ENCODE measurements around the gene TEX13D.

TEX13D gene

DNA sequence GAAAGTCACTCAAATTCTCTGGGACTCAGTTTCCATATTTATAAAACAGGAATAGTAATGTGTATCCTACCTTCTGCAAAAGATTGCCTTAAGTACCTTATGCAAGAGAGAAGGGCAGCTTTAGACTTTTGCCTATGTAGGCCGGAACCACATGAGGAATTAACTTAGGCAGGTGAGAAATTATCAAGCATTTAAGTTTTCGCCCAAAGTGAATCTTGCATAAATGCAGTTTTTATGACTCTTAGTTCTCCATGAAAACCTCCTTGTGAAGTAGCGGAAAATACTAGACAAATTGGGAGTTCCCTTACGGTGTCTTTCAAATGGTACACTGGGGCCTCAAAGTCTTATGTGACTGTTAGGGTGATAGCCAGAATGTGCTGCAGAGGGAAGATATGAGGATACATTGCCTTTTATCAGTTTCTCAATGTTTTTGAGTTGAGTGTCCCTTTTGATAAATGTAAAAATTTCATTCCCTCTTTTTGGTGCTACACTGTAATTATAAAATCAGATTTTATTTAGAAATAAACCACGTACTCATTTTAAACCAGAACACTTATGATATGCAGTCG lies 16.5 kb downstream of the TEX13D start:
- Histone ChIP-seq H3K27ac (ENCODE audit: low read depth, low read length) (no peak overlapping the region), H3K4me1 (ENCODE audit: control insufficient read depth, insufficient read depth, low read length) (peaks cover 12% of the 10 kb centered on the region; the same call in 1 of the 2 replicates), H3K36me3 (ENCODE audit: control insufficient read depth, insufficient read depth, low read length) (no peaks in the 10 kb centered on the region), H3K27me3 (ENCODE audit: control insufficient read depth, insufficient read depth, low read length) (no peaks in the 10 kb centered on the region), H3K4me3 (ENCODE audit: low read depth, low read length) (no peak overlapping the region), H3K9me3 (ENCODE audit: control insufficient read depth, insufficient read depth, low read length) (no peaks in the 10 kb centered on the region), H3K9ac (ENCODE audit: low read depth, low read length) (no peak overlapping the region)

GRCh38 chrX:124354648-124355047 lies 22.2 kb downstream of the TEX13D start:
- no peak overlapping the region for H3K4me3 ChIP-seq (ENCODE audit: low read depth, low read length)
- H3K4me1 ChIP-seq (ENCODE audit: control insufficient read depth, insufficient read depth, low read length): no peaks in the 10 kb centered on the region
- H3K27me3 ChIP-seq (ENCODE audit: control insufficient read depth, insufficient read depth, low read length): no peaks in the 10 kb centered on the region; the same call in 1 of the 2 replicates
- no peaks in the 10 kb centered on the region for H3K9me3 ChIP-seq (ENCODE audit: control insufficient read depth, insufficient read depth, low read length)
- H3K27ac ChIP-seq (ENCODE audit: low read depth, low read length): no peak overlapping the region
- H3K9ac ChIP-seq (ENCODE audit: low read depth, low read length): no peak overlapping the region
- no peaks in the 10 kb centered on the region for H3K36me3 ChIP-seq (ENCODE audit: control insufficient read depth, insufficient read depth, low read length)

DNA sequence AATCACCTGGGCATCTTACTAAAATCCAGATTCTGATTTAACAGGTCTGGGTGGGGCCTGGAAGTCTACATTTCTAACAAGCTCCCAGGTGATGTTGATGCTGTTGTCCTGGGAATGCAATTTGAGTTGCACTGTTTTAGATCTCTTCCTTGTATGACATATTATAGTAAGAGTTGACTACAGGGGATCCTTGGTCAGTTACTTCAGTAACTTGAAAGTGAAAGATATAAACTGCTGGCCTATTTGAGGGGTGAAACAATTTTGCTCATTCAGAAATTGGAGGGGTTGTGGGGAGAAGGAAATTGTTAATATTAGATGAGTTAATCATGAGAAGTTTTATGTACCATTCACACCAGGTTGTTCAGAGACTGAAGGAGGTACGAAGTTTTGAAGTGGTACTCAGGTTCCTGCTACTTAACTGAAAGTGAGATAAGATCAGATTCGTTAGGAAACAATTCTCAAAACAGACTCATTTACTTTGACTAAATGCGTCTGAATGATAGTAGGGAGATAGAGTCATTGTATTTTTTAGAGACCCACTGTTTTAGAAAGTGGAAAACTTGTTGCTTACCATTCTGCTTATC lies 26.4 kb downstream of the TEX13D start:
- no peak overlapping the region for H3K9ac ChIP-seq (ENCODE audit: low read depth, low read length)
- H3K9me3 ChIP-seq (ENCODE audit: control insufficient read depth, insufficient read depth, low read length): no peaks in the 10 kb centered on the region
- no peaks in the 10 kb centered on the region; the same call in 1 of the 2 replicates for H3K27me3 ChIP-seq (ENCODE audit: control insufficient read depth, insufficient read depth, low read length)
- H3K27ac ChIP-seq (ENCODE audit: low read depth, low read length): no peak overlapping the region
- no peaks in the 10 kb centered on the region for H3K4me1 ChIP-seq (ENCODE audit: control insufficient read depth, insufficient read depth, low read length)
- no peaks in the 10 kb centered on the region for H3K36me3 ChIP-seq (ENCODE audit: control insufficient read depth, insufficient read depth, low read length)
- H3K4me3 ChIP-seq (ENCODE audit: low read depth, low read length): no peak overlapping the region

DNA sequence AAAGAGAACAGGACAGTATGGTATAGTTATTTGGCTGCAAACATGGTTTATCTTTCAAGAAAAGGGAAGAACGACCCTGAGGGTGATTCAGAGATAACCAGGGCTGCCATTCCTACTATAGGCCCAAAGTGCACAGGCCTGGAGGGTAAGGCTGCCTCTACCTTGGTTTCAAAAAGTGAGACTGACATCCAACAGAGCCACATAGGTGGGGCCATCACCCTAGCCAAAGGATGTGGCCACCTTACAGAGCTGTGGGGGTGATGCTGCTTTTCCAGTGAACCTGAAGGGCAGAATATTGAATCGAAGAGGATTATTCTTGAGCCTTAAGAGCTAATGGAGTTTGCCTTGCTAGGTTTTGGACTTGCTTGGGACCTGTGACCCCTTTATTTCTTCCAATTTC lies 29.6 kb downstream of the TEX13D start:
- H3K9ac ChIP-seq (ENCODE audit: low read depth, low read length): no peak overlapping the region
- H3K27ac ChIP-seq (ENCODE audit: low read depth, low read length): no peak overlapping the region
- no peak overlapping the region for H3K4me3 ChIP-seq (ENCODE audit: low read depth, low read length)
- no peaks in the 10 kb centered on the region for H3K9me3 ChIP-seq (ENCODE audit: control insufficient read depth, insufficient read depth, low read length)
- H3K27me3 ChIP-seq (ENCODE audit: control insufficient read depth, insufficient read depth, low read length): no peaks in the 10 kb centered on the region
- H3K4me1 ChIP-seq (ENCODE audit: control insufficient read depth, insufficient read depth, low read length): no peaks in the 10 kb centered on the region
- H3K36me3 ChIP-seq (ENCODE audit: control insufficient read depth, insufficient read depth, low read length): no peaks in the 10 kb centered on the region

GRCh38 chrX:124362761-124363160 lies 30.3 kb downstream of the TEX13D start:
- no peaks in the 10 kb centered on the region for H3K9me3 ChIP-seq (ENCODE audit: control insufficient read depth, insufficient read depth, low read length)
- H3K27ac ChIP-seq (ENCODE audit: low read depth, low read length): no peak overlapping the region
- H3K27me3 ChIP-seq (ENCODE audit: control insufficient read depth, insufficient read depth, low read length): no peaks in the 10 kb centered on the region
- no peaks in the 10 kb centered on the region for H3K4me1 ChIP-seq (ENCODE audit: control insufficient read depth, insufficient read depth, low read length)
- H3K4me3 ChIP-seq (ENCODE audit: low read depth, low read length): no peak overlapping the region
- H3K36me3 ChIP-seq (ENCODE audit: control insufficient read depth, insufficient read depth, low read length): no peaks in the 10 kb centered on the region
- no peak overlapping the region for H3K9ac ChIP-seq (ENCODE audit: low read depth, low read length)

DNA sequence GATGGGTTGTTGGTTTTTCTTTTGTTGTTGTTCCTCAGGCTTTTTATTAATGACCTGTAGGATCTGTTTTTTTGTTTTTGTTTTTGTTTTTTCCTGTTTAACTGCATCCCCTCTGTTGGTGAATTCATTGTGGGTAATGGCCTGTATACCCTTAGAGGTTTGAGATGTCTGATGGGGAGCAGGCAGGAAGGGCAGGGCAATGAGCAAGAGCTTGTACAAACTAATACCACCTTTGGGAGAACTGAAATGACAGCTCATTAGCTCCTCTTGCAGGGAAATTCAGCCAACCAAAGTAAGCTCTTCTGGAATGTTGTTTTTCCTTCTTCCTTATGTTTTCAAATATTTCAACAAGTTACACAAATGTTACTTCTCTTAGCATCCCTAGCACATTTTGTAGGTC lies 37.3 kb downstream of the TEX13D start:
- no peak overlapping the region for H3K4me3 ChIP-seq (ENCODE audit: low read depth, low read length)
- no peaks in the 10 kb centered on the region for H3K4me1 ChIP-seq (ENCODE audit: control insufficient read depth, insufficient read depth, low read length)
- no peak overlapping the region for H3K9ac ChIP-seq (ENCODE audit: low read depth, low read length)
- no peak overlapping the region for H3K27ac ChIP-seq (ENCODE audit: low read depth, low read length)
- no peaks in the 10 kb centered on the region for H3K36me3 ChIP-seq (ENCODE audit: control insufficient read depth, insufficient read depth, low read length)
- no peaks in the 10 kb centered on the region for H3K9me3 ChIP-seq (ENCODE audit: control insufficient read depth, insufficient read depth, low read length)
- H3K27me3 ChIP-seq (ENCODE audit: control insufficient read depth, insufficient read depth, low read length): no peaks in the 10 kb centered on the region

GRCh38 chrX:124373348-124373747 lies 40.9 kb downstream of the TEX13D start:
- H3K9ac ChIP-seq (ENCODE audit: low read depth, low read length): no peak overlapping the region
- no peak overlapping the region for H3K27ac ChIP-seq (ENCODE audit: low read depth, low read length)
- no peaks in the 10 kb centered on the region for H3K36me3 ChIP-seq (ENCODE audit: control insufficient read depth, insufficient read depth, low read length)
- H3K4me1 ChIP-seq (ENCODE audit: control insufficient read depth, insufficient read depth, low read length): peaks cover 11% of the 10 kb centered on the region; the same call in 1 of the 2 replicates
- no peaks in the 10 kb centered on the region for H3K27me3 ChIP-seq (ENCODE audit: control insufficient read depth, insufficient read depth, low read length)
- H3K4me3 ChIP-seq (ENCODE audit: low read depth, low read length): no peak overlapping the region
- no peaks in the 10 kb centered on the region for H3K9me3 ChIP-seq (ENCODE audit: control insufficient read depth, insufficient read depth, low read length)

DNA sequence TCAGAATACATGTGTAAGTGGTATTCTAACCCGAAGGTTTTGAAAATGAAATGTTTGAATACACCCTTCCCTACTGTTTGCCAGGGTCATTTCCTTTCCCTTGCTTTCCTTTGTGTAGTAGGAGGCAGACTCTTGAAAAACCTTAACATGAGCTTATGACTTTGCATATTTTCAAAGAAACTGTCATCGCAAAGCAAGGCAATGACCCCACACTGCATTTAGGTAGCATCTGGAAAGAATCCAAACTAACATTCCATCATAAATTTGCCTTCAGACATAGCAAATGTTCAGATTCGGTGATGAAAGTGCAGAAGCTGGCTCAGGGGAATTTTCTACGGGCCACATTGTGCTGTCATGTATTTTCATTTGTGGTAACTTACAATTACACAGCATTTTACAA lies 46.2 kb downstream of the TEX13D start:
- Histone ChIP-seq H3K4me1 (ENCODE audit: control insufficient read depth, insufficient read depth, low read length) (peaks cover 11% of the 10 kb centered on the region; the same call in 1 of the 2 replicates), H3K9ac (ENCODE audit: low read depth, low read length) (no peak overlapping the region), H3K9me3 (ENCODE audit: control insufficient read depth, insufficient read depth, low read length) (no peaks in the 10 kb centered on the region), H3K4me3 (ENCODE audit: low read depth, low read length) (no peak overlapping the region), H3K36me3 (ENCODE audit: control insufficient read depth, insufficient read depth, low read length) (no peaks in the 10 kb centered on the region), H3K27ac (ENCODE audit: low read depth, low read length) (no peak overlapping the region), H3K27me3 (ENCODE audit: control insufficient read depth, insufficient read depth, low read length) (no peaks in the 10 kb centered on the region)

GRCh38 chrX:124383354-124383753 lies 50.9 kb downstream of the TEX13D start:
- Histone ChIP-seq H3K4me3 (ENCODE audit: low read depth, low read length) (no peak overlapping the region), H3K27me3 (ENCODE audit: control insufficient read depth, insufficient read depth, low read length) (no peaks in the 10 kb centered on the region), H3K36me3 (ENCODE audit: control insufficient read depth, insufficient read depth, low read length) (no peaks in the 10 kb centered on the region), H3K9ac (ENCODE audit: low read depth, low read length) (no peak overlapping the region), H3K4me1 (ENCODE audit: control insufficient read depth, insufficient read depth, low read length) (no peaks in the 10 kb centered on the region), H3K9me3 (ENCODE audit: control insufficient read depth, insufficient read depth, low read length) (no peaks in the 10 kb centered on the region), H3K27ac (ENCODE audit: low read depth, low read length) (no peak overlapping the region)

DNA sequence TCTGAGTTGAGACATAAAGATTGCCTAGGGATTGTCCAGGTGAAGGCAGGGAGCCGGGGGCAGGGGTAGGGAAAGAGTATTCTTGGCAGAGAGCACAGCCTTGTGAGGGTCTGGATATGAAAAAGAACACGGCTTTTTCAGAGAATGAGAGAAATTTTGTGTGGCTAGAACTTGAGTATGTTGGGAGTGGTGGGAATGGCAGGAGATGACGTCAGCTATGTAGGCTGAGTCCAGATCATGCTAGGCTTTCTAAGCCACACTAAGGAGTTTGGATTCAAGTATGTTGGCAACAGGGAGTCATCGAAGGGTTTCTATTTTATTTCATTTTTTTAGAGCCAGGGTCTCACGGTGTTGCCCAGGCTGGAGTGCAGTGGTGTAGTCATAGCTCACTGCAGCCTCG lies 53.9 kb downstream of the TEX13D start:
- Histone ChIP-seq H3K9me3 (ENCODE audit: control insufficient read depth, insufficient read depth, low read length) (no peaks in the 10 kb centered on the region), H3K36me3 (ENCODE audit: control insufficient read depth, insufficient read depth, low read length) (no peaks in the 10 kb centered on the region), H3K4me1 (ENCODE audit: control insufficient read depth, insufficient read depth, low read length) (no peaks in the 10 kb centered on the region), H3K27me3 (ENCODE audit: control insufficient read depth, insufficient read depth, low read length) (no peaks in the 10 kb centered on the region), H3K9ac (ENCODE audit: low read depth, low read length) (no peak overlapping the region), H3K4me3 (ENCODE audit: low read depth, low read length) (no peak overlapping the region), H3K27ac (ENCODE audit: low read depth, low read length) (no peak overlapping the region)
